BJ (cell line): ENCODE data around the gene BBX. TPM values are rescaled to one million over a fixed set of nuclear protein-coding genes. Genes with fewer than 3 reads are reported as not detected.

ENCODE experiments used
- CTCF ChIA-PET: fragments of 350-600 bp; formaldehyde crosslinking; extraction: SDS; loops from one replicate; lab custom pipeline; 2021; ENCODE audit warnings: antibody characterized with exemption, inconsistent platforms; lab: Yijun Ruan, JAX
- POLR2A ChIA-PET: fragments of 300-600 bp; sonication (Branson Sonifier 250); formaldehyde crosslinking; extraction: SDS; loops from one replicate; lab custom pipeline; 2021; ENCODE audit warnings: antibody characterized with exemption; lab: Charles Lee
- DNase-seq: peaks from one replicate; pipeline ENCODE4 v3.0.0-alpha.2; 2011; ENCODE audit warnings: low read depth
- H3K27me3 ChIP-seq: 2 replicates; pipeline ENCODE4 v1.6.0; 2011; ENCODE audit warnings: low read length; ENCODE audit not compliant: control insufficient read depth, insufficient read depth
- H3K36me3 ChIP-seq: 2 replicates; pipeline ENCODE4 v1.5.1; 2011; ENCODE audit warnings: low read length; ENCODE audit not compliant: control insufficient read depth, insufficient read depth
- H3K4me3 ChIP-seq: 2 replicates; pipeline ENCODE4 v1.5.1; 2011; ENCODE audit warnings: low read depth, mild to moderate bottlenecking, control low read depth, low read length
- CTCF ChIP-seq: IDR thresholded peaks from 2 replicates; pipeline ENCODE4 v1.5.1; 2011; ENCODE audit warnings: low read depth, mild to moderate bottlenecking, control low read depth, inconsistent platforms, low read length, moderate library complexity; ENCODE audit not compliant: insufficient read depth
- polyA plus RNA-seq: library from polyadenylated mRNA; depleted of rRNA; stranded (reverse); fragments of >200 nt; gene quantifications from 2 replicates; pipeline ENCODE4 v1.2.3, GENCODE V29; 2011

Gene BBX
- polyA plus RNA-seq, 1 experiment = 47.6 TPM

GRCh38 chr3:107772016-107772415 is 249.3 kb downstream of the BBX start:
- POLR2A ChIA-PET = no interaction called here
- no peaks in the 10 kb centered on the region for H3K27me3 ChIP-seq
- TF ChIP-seq CTCF = no peak
- DNase-seq = no peak
- no peak overlapping the region for H3K4me3 ChIP-seq
- CTCF ChIA-PET = no interaction called here
- peaks cover 6% of the 10 kb centered on the region for H3K36me3 ChIP-seq

- no peak for DNase-seq
- no peak for TF ChIP-seq CTCF
- ChIA-PET CTCF (no interaction called here), POLR2A (no interaction called here)
- Histone ChIP-seq H3K27me3 (no peaks in the 10 kb centered on the region), H3K4me3 (no peak overlapping the region), H3K36me3 (peaks cover 8% of the 10 kb centered on the region)
Observed at GRCh38 chr3:107775974-107776373, 253.2 kb downstream of the BBX start.

GRCh38 chr3:107781253-107781652 is 258.5 kb downstream of the BBX start:
- ChIA-PET CTCF (no interaction called here), POLR2A (no interaction called here)
- H3K27me3 ChIP-seq = no peaks in the 10 kb centered on the region
- H3K4me3 ChIP-seq = no peak overlapping the region
- peaks cover 2% of the 10 kb centered on the region for H3K36me3 ChIP-seq
- no peak for TF ChIP-seq CTCF
- DNase-seq = no peak

GRCh38 chr3:107782054-107782453 is 259.3 kb downstream of the BBX start:
- Histone ChIP-seq H3K4me3 (no peak overlapping the region), H3K27me3 (no peaks in the 10 kb centered on the region), H3K36me3 (peaks cover 2% of the 10 kb centered on the region)
- ChIA-PET CTCF (no interaction called here), POLR2A (no interaction called here)
- TF ChIP-seq CTCF = no peak
- no peak for DNase-seq

GRCh38 chr3:107790612-107791011 is 267.9 kb downstream of the BBX start:
- CTCF ChIA-PET = no interaction called here
- no peak for DNase-seq
- POLR2A ChIA-PET = no interaction called here
- H3K36me3 ChIP-seq = no peaks in the 10 kb centered on the region
- no peaks in the 10 kb centered on the region for H3K27me3 ChIP-seq
- no peak for TF ChIP-seq CTCF
- no peak overlapping the region for H3K4me3 ChIP-seq
